Forelimb muscle (tissue), 1 donor: ENCODE data around the gene CERS5. TPM values are rescaled to one million over a fixed set of nuclear protein-coding genes. Genes with fewer than 3 reads are reported as not detected.

Source experiments
- polyA plus RNA-seq: library from polyadenylated mRNA; unstranded; fragments of 120-200 nt; gene quantifications from one replicate; pipeline ENCODE4 v1.2.1, GENCODE V29; 2013; ENCODE audit not compliant: insufficient read length

The CERS5 gene
- polyA plus RNA-seq, 1 donor, result 48.7 TPM

Other genes starting within 250 kb of the CERS5 start
- not detected for gene AQP2, start 216.6 kb downstream of the CERS5 start, polyA plus RNA-seq
- gene AQP5, start 205.5 kb downstream of the CERS5 start, polyA plus RNA-seq, result 0.38 TPM
- gene AQP6, start 194.4 kb downstream of the CERS5 start, polyA plus RNA-seq, result 0.14 TPM
- 20.7 TPM for gene RACGAP1, start 141.9 kb downstream of the CERS5 start, polyA plus RNA-seq
- 9.1 TPM for gene ASIC1, start 109.8 kb downstream of the CERS5 start, polyA plus RNA-seq
- gene SMARCD1, start 82.0 kb downstream of the CERS5 start, polyA plus RNA-seq, result 53.4 TPM
- gene GPD1, start 63.4 kb downstream of the CERS5 start, polyA plus RNA-seq, result 68.2 TPM
- gene COX14, start 55.1 kb downstream of the CERS5 start, polyA plus RNA-seq, result 41.6 TPM
- 116 TPM for gene LIMA1, start 116.2 kb upstream of the CERS5 start, polyA plus RNA-seq
- 0.44 TPM for gene FAM186A, start 229.2 kb upstream of the CERS5 start, polyA plus RNA-seq
- 26.3 TPM for gene LARP4, start 233.5 kb upstream of the CERS5 start, polyA plus RNA-seq